ENCODE data around the gene PKD2. TPM values are rescaled to one million over a fixed set of nuclear protein-coding genes. Genes with fewer than 3 reads are reported as not detected.

PKD2 gene
- 10 to 100 TPM in 1 of 2 donors, 1 to 10 TPM in 1; 7.8 to 19.5 TPM for total RNA-seq

DNA sequence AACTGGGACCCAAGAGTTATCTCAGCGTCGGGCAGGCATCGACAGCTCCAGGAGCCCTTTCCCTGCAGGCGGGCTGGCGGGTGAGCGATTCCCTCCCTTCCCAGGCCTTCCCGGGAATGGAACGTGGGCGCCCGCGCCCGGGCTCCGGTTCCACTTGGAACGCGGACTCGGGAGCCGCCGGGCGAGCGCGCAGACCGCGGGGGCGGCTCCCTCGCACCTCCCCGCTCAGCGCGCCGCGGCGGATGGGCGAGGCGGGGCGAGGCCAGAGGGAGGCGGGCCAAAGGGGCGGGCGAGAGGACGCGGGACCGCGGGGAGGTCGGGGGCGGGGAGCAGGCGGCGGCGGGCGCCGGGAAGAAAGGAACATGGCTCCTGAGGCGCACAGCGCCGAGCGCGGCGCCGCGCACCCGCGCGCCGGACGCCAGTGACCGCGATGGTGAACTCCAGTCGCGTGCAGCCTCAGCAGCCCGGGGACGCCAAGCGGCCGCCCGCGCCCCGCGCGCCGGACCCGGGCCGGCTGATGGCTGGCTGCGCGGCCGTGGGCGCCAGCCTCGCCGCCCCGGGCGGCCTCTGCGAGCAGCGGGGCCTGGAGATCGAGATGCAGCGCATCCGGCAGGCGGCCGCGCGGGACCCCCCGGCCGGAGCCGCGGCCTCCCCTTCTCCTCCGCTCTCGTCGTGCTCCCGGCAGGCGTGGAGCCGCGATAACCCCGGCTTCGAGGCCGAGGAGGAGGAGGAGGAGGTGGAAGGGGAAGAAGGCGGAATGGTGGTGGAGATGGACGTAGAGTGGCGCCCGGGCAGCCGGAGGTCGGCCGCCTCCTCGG is at the start of gene PKD2:
Gene PKD2, plus strand, starts transcription at position 332 of the 818 bp plus-strand sequence. Its CDS starts 99 bp downstream, at position 431.
- peak; percentile 97 to 98 for ATAC-seq
- Mint-ChIP-seq H3K4me3 (peak within 1 kb of the TSS; percentile 95), H3K27me3 (peaks cover 0 to 9% of the 10 kb centered on the region in 2 donors), H3K36me3 (no peaks in the 10 kb centered on the region), H3K4me1 (ENCODE audit: low read depth in 2 of 2) (peaks cover 19 to 26% of the 10 kb centered on the region in 2 donors), H3K9me3 (no peaks in the 10 kb centered on the region), H3K27ac (peak within 1 kb of the TSS; percentile 66 to 75)
- peak; percentile 88 for DNase-seq (ENCODE audit: low spot score)

DNA sequence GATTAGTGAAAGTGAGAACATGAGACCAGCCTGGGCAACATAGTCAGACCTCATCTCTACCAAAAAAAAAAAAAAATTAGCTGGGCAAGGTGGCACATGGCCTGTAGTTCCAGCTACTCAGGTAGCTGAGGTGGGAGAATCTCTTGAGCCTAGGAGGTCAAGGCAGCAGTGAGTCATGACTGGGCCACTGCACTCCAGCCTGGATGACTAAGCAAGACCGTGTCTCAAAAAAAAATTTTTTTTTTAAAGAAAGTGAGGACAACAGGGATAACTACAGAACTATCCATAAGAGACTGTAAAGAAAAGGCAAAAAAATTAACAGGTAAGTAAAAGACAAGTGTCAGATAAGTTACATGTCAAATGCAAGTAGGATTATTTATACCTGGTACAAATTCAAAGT is 45.4 kb upstream of the PKD2 start:
- DNase-seq (ENCODE audit: low spot score) (no peak), ATAC-seq (no peak)
- Mint-ChIP-seq H3K4me1 (ENCODE audit: low read depth in 2 of 2) (no peaks in the 10 kb centered on the region), H3K27ac (no peak overlapping the region), H3K27me3 (no peaks in the 10 kb centered on the region), H3K9me3 (no peaks in the 10 kb centered on the region), H3K36me3 (no peaks in the 10 kb centered on the region), H3K4me3 (no peak overlapping the region)

DNA sequence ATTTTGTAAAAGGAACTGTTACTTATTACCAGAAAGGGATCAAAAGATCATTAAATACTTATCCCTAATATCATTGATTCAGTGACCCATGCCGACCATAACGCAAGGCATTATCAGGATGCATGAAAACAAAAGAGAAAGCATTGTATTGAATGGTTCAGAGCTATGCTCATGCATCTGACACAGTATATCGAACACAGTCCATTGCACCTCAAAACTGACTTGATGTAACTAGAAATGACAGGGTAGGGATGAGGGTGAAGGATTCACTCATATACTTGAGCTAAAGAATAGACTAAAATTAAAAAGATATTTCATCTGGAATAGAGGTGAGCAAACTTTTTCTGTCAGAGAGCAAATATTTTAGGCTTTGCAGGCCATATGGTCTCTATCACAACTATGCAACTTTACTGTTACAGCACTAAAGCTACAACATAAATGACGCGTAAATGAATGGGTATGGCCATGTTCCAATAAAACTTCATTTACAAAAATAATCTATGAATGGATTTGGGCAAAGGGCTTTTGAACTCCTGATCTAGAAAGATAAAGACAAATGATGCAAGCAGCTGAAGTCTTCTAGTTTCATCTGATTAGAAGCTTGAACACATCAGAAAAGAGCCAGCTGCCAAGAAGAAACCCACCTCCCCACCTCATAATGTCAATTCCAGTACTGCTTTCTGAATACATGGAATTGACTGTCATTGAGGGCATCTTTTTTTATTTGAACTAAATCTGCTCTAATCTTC is 44.9 kb upstream of the PKD2 start:
- H3K27ac Mint-ChIP-seq = no peak overlapping the region
- H3K36me3 Mint-ChIP-seq = no peaks in the 10 kb centered on the region
- H3K27me3 Mint-ChIP-seq = no peaks in the 10 kb centered on the region
- ATAC-seq (no peak), DNase-seq (ENCODE audit: low spot score) (no peak)
- H3K4me3 Mint-ChIP-seq = no peak overlapping the region
- no peaks in the 10 kb centered on the region for H3K9me3 Mint-ChIP-seq
- H3K4me1 Mint-ChIP-seq (ENCODE audit: low read depth in 2 of 2) = no peaks in the 10 kb centered on the region

DNA sequence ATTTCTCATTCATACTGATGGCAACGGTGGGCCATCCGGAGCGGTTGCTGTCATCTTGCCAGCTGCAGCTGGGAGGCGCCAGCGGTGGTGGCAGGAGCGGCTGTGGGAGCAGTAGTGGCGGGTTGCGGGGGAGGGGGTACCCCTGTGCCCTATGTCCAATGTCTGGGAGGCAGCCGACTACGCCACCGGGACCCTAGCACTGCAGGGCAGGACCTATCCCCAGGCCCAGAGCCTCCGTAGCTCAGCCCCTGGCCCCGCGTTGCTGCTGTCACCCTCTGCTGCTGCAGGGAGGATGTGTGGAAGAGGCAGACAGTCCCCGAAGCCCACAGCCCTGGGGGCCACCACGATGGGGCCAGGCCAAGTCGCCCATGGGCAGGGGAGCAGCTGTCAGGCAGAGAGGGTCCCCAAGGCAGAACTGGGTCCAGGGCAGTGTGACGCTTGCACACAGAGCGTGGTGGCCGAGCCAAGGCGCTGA is 41.9 kb upstream of the PKD2 start:
- Mint-ChIP-seq H3K4me1 (ENCODE audit: low read depth in 2 of 2) (no peaks in the 10 kb centered on the region), H3K4me3 (no peak overlapping the region), H3K27me3 (peaks cover 10 to 15% of the 10 kb centered on the region in 2 donors), H3K27ac (no peak overlapping the region), H3K9me3 (no peaks in the 10 kb centered on the region), H3K36me3 (no peaks in the 10 kb centered on the region)
- ATAC-seq = peak in 1 of 2 donors; percentile 53
- DNase-seq (ENCODE audit: low spot score) = no peak

DNA sequence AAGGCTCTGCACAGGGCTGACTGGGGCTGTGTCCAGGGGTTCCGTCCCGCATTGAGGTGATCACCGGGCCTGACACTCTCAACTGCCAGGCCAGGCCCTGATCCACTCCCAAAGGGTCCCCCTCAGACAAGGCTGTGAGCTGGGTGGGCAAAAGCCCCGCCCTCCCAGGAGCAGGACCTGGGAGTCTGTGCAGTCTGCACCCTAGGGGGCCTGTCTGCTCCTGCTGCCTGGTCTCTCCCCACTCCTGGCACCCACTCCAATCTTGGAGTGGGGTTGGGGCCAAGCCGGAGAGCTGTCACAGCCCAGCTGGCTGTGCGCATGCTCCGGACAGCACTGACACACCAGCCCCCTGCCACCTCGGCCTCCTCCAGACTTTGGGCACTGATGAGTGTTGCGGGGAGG is 41.3 kb upstream of the PKD2 start:
- Mint-ChIP-seq H3K9me3 (no peaks in the 10 kb centered on the region), H3K4me3 (no peak overlapping the region), H3K27me3 (peaks cover 11 to 18% of the 10 kb centered on the region in 2 donors), H3K27ac (no peak overlapping the region), H3K4me1 (ENCODE audit: low read depth in 2 of 2) (no peaks in the 10 kb centered on the region), H3K36me3 (no peaks in the 10 kb centered on the region)
- DNase-seq (ENCODE audit: low spot score) (no peak), ATAC-seq (peak in 1 of 2 donors; percentile 64)

DNA sequence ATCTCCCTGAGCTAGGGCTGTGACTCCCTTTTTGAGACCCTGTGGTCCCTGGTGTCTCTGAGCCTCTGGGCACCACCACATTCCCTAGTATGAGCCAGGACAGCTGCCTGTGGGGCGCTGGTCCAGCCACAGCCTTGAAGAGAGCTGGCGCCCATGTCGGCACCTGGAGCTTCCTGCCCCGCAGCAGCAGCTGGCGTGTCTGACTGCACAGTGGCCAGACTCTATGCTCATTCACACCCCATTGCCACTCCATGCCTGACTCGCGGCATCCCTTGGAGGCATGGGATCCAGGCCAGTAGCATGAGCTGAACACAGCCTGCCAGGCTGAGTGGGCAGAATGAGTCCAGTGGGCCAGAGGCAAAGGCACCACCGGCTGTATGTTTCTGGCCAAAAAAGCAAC is 40.2 kb upstream of the PKD2 start:
- H3K4me3 Mint-ChIP-seq = no peak overlapping the region
- ATAC-seq = no peak
- H3K27me3 Mint-ChIP-seq = peaks cover 17 to 25% of the 10 kb centered on the region in 2 donors
- no peak for DNase-seq (ENCODE audit: low spot score)
- no peak overlapping the region for H3K27ac Mint-ChIP-seq
- no peaks in the 10 kb centered on the region for H3K36me3 Mint-ChIP-seq
- no peaks in the 10 kb centered on the region for H3K9me3 Mint-ChIP-seq
- H3K4me1 Mint-ChIP-seq (ENCODE audit: low read depth in 2 of 2) = no peaks in the 10 kb centered on the region

DNA sequence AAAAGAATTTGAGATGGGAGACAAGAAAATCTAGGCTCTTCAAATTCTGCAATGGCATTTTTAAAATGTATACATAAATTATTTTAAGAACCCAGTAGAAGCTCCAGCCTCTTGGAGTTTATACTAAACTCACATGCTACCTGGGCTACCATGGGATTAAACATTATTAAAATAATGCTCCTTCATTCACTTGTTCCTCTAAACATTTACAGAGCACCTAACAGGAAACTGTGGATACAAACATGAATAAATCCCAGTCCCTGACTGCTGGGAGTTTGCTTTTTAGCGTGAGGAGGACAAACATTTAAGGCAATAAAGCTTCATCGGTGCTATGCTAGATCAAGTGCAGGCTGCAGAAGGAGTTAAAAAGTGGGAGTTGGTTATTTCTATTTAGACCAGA is 37.3 kb upstream of the PKD2 start:
- ATAC-seq (no peak), DNase-seq (ENCODE audit: low spot score) (no peak)
- Mint-ChIP-seq H3K36me3 (no peaks in the 10 kb centered on the region), H3K27ac (no peak overlapping the region), H3K4me3 (no peak overlapping the region), H3K9me3 (no peaks in the 10 kb centered on the region), H3K27me3 (peaks cover 26 to 40% of the 10 kb centered on the region in 2 donors), H3K4me1 (ENCODE audit: low read depth in 2 of 2) (peaks cover 0 to under 1% of the 10 kb centered on the region in 2 donors)

DNA sequence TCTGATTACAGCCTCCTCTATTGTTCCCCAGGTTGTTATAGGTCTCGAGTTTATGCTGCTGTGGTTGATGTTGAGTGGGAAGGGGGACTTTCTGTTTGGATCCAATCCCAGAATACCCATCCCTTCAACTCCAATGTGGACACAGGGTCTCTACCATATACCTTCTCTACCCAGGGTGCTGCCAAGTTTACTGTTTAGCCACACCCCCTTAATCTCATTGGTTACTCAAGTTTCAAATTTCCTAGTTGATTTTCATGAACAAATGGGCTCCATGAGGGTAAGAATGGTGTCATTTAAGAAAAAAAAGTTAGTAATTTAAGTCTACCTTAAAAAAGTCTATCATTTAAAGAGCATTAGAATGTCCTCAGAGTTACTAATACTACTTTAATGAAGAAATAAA is 35.6 kb upstream of the PKD2 start:
- Mint-ChIP-seq H3K4me1 (ENCODE audit: low read depth in 2 of 2) (peaks cover 4 to 5% of the 10 kb centered on the region in 2 donors), H3K9me3 (no peaks in the 10 kb centered on the region), H3K4me3 (no peak overlapping the region), H3K27me3 (peaks cover 29 to 46% of the 10 kb centered on the region in 2 donors), H3K36me3 (no peaks in the 10 kb centered on the region), H3K27ac (no peak overlapping the region)
- DNase-seq (ENCODE audit: low spot score) (no peak), ATAC-seq (no peak)

DNA sequence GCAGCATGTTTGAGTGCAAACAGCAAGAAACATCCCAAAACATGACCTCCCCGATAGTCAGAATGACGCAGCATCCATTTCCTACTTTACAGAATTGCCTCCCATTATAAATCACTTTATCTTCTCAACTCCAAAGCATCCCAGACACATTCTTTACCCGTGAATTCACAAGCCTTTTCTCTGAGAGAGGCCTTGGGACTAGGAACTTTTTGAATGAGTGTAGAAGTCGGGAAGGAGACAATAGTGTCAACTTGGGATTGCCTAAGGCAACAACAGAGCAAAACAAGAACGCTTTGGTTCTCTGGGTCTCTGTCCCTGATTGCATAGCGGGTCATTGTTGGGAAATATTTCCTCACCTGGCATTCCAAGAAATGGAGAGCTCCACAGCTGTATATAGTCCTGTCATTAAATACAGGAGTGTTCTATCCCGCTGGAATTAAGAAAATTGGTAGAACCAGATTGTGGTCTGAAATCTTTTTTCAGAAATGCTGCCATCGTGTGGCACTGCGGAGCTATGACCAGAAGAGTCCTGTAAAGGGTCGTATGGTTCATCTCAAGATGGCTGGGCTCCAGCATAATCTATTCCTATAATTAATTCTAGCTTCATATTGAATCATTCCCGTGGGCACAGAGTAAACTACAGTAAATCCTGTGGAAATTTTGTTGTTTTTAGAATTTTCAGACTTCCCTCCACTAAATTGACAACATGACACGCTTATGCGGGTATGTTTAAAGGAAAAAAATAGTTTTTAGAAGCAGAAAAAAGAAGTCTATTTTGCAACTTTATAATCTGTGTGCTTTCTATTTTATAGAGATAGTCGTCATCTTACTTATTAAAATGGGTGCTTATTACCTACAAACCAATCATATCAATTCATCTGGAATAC is 33.9 kb upstream of the PKD2 start:
- Mint-ChIP-seq H3K9me3 (no peaks in the 10 kb centered on the region), H3K4me3 (no peak overlapping the region), H3K4me1 (ENCODE audit: low read depth in 2 of 2) (peaks cover 4 to 5% of the 10 kb centered on the region in 2 donors), H3K36me3 (no peaks in the 10 kb centered on the region), H3K27ac (no peak overlapping the region), H3K27me3 (peaks cover 32 to 53% of the 10 kb centered on the region in 2 donors)
- peak; percentile 72 for DNase-seq (ENCODE audit: low spot score)
- peak in 1 of 2 donors; percentile 52 for ATAC-seq

DNA sequence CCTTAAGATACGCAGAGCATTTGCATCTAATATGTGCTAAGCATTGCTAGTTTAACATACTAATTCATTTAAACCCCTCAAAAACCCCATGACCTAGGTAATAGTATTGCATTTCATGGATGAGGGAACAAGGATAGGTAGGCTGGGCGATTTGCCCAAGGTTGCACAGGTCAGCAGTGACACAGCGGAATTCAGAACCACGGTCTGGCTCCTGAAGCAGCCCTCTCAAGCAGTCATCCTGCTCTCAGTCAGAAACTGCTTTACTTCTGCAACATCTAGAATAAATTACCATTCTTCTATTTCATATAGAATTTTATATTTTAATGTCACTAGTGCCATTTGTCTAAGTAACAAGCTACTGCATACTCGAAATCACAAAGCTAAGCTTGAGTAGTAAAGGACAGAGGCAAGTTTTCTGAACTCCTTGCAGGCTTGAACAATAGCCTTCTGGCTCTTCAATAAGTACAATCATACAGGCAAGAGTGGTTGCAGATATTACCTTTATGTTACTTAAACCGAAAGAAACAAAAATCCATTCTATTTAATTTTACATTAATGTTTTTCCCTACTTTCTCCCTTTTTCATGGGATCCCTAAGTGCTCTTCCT is 32.5 kb upstream of the PKD2 start:
- H3K9me3 Mint-ChIP-seq = no peaks in the 10 kb centered on the region
- no peak for DNase-seq (ENCODE audit: low spot score)
- H3K27ac Mint-ChIP-seq = no peak overlapping the region
- no peaks in the 10 kb centered on the region for H3K36me3 Mint-ChIP-seq
- H3K4me1 Mint-ChIP-seq (ENCODE audit: low read depth in 2 of 2) = peaks cover 4 to 5% of the 10 kb centered on the region in 2 donors
- peak overlapping the region; percentile 26 for H3K4me3 Mint-ChIP-seq
- H3K27me3 Mint-ChIP-seq = peaks cover 27 to 43% of the 10 kb centered on the region in 2 donors
- ATAC-seq = no peak

DNA sequence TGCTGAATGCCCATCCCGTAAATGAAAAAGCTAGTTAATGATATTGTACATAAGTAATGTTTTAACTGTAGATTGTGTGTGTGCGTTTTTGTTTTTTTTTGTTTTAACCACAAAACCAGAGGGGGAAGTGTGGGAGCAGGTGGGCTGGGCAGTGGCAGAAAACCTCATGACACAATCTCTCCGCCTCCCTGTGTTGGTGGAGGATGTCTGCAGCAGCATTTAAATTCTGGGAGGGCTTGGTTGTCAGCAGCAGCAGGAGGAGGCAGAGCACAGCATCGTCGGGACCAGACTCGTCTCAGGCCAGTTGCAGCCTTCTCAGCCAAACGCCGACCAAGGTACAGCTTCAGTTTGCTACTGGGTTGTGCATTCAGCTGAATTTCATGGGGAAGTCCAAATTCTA is 32.0 kb upstream of the PKD2 start, which contains the start of gene SPP1:
Gene SPP1, plus strand, starts transcription at position 249 of the 400 bp plus-strand sequence. CDS start 1,182 bp downstream, outside the sequence.
- ATAC-seq (no peak), DNase-seq (ENCODE audit: low spot score) (no peak)
- Mint-ChIP-seq H3K4me3 (peak within 1 kb of the TSS; percentile 26), H3K27me3 (peaks cover 23 to 38% of the 10 kb centered on the region in 2 donors), H3K27ac (no peak within 1 kb of the TSS), H3K36me3 (no peaks in the 10 kb centered on the region), H3K9me3 (no peaks in the 10 kb centered on the region), H3K4me1 (ENCODE audit: low read depth in 2 of 2) (peaks cover 4 to 5% of the 10 kb centered on the region in 2 donors)

DNA sequence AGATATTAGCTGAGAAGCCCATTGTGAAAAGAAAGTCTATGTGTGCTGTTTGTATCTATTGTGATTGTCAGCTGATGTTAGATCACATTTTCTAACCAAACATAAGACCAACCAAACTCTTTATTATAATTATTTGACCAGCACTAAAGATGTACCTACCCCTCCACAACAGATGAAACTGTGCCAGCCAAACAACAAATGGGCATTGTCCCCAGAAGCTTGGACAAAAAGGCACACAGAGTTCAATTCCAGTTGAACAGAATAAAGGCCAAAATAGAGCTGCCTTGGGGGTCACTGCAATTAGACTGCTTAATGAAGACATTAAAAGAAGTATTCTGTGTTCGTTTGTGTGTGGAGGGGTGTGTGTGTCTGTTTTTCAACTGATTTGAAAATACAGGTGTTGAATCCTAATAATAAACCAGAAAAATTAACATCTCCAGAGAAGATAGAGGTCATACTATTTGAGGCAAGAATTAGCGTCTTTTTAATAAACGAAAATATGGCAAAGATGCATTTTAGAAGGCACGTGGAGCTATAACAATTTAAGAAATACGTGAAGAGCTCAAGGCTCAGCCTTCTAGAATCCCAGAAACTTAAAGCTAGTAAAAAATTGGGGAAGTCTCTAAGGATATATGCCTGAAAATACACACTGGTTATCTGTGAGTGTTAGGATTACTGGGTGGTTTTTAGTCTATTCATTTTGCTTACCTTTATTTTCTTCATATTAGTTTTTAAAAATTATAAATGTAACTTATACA is 29.7 kb upstream of the PKD2 start:
- Mint-ChIP-seq H3K27ac (no peak overlapping the region), H3K27me3 (peaks cover 15 to 34% of the 10 kb centered on the region in 2 donors), H3K9me3 (no peaks in the 10 kb centered on the region), H3K4me3 (no peak overlapping the region), H3K4me1 (ENCODE audit: low read depth in 2 of 2) (peaks cover 4 to 5% of the 10 kb centered on the region in 2 donors), H3K36me3 (no peaks in the 10 kb centered on the region)
- DNase-seq (ENCODE audit: low spot score) (no peak), ATAC-seq (no peak)

Measured in natural killer cell treated with Interleukin-12 subunit alpha and Interleukin-12 subunit beta and Interleukin-15 and Interleukin-18, amount 100 ng/mL, for 72 hours (primary cell).